BJ (cell line): ENCODE measurements around the gene C19orf33. TPM values are rescaled to one million over a fixed set of nuclear protein-coding genes. Genes with fewer than 3 reads are reported as not detected.

ENCODE experiments used
- CTCF ChIA-PET: fragments of 350-600 bp; formaldehyde crosslinking; extraction: SDS; loops from one replicate; lab custom pipeline; 2021; ENCODE audit warnings: antibody characterized with exemption, inconsistent platforms; lab: Yijun Ruan, JAX
- POLR2A ChIA-PET: fragments of 300-600 bp; sonication (Branson Sonifier 250); formaldehyde crosslinking; extraction: SDS; loops from one replicate; lab custom pipeline; 2021; ENCODE audit warnings: antibody characterized with exemption; lab: Charles Lee
- DNase-seq: peaks from one replicate; pipeline ENCODE4 v3.0.0-alpha.2; 2011; ENCODE audit warnings: low read depth
- H3K27me3 ChIP-seq: 2 replicates; pipeline ENCODE4 v1.6.0; 2011; ENCODE audit warnings: low read length; ENCODE audit not compliant: control insufficient read depth, insufficient read depth
- H3K36me3 ChIP-seq: 2 replicates; pipeline ENCODE4 v1.5.1; 2011; ENCODE audit warnings: low read length; ENCODE audit not compliant: control insufficient read depth, insufficient read depth
- H3K4me3 ChIP-seq: 2 replicates; pipeline ENCODE4 v1.5.1; 2011; ENCODE audit warnings: low read depth, mild to moderate bottlenecking, control low read depth, low read length
- polyA plus RNA-seq: library from polyadenylated mRNA; depleted of rRNA; stranded (reverse); fragments of >200 nt; gene quantifications from 2 replicates; pipeline ENCODE4 v1.2.3, GENCODE V29; 2011
- TF ChIP-seq, protein P1 (sequence below): IDR thresholded peaks from 2 replicates; pipeline ENCODE4 v1.5.1; 2011; ENCODE audit warnings: low read depth, mild to moderate bottlenecking, control low read depth, inconsistent platforms, low read length, moderate library complexity; ENCODE audit not compliant: insufficient read depth

C19orf33 gene
- polyA plus RNA-seq, 1 experiment, result 0.88 TPM

DNA sequence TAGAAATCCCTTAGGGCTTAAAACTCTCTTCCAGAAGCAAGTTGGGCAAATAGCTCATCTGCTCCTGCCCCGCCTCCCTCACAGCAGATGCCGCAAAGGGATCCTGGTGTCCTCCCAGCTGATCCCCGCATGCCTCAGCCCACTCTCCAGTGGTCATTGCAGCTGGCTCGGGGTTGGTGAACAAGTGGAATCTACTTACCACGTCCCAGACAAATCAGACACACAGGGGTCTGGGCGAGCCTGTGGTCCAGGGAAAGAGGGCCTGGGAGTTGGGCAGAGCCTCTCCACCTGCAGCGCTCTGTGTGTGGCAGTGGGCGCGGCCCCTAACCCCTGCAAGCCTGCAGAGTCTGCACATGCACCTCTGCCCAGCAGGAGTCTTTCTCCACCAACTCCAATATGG is 10.8 kb upstream of the C19orf33 start:
- Histone ChIP-seq H3K4me3 (no peak overlapping the region), H3K36me3 (no peaks in the 10 kb centered on the region), H3K27me3 (peaks cover 2% of the 10 kb centered on the region)
- CTCF ChIA-PET, result interaction anchor here (0.9 to 1.6 kb wide), 2 partner anchors 11 to 49 kb away, joined by 3 read pairs; no protein-coding TSS in a partner anchor
- POLR2A ChIA-PET, result no interaction called here
- no peak for DNase-seq
- TF ChIP-seq, protein P1, sequence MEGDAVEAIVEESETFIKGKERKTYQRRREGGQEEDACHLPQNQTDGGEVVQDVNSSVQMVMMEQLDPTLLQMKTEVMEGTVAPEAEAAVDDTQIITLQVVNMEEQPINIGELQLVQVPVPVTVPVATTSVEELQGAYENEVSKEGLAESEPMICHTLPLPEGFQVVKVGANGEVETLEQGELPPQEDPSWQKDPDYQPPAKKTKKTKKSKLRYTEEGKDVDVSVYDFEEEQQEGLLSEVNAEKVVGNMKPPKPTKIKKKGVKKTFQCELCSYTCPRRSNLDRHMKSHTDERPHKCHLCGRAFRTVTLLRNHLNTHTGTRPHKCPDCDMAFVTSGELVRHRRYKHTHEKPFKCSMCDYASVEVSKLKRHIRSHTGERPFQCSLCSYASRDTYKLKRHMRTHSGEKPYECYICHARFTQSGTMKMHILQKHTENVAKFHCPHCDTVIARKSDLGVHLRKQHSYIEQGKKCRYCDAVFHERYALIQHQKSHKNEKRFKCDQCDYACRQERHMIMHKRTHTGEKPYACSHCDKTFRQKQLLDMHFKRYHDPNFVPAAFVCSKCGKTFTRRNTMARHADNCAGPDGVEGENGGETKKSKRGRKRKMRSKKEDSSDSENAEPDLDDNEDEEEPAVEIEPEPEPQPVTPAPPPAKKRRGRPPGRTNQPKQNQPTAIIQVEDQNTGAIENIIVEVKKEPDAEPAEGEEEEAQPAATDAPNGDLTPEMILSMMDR, result no peak

DNA sequence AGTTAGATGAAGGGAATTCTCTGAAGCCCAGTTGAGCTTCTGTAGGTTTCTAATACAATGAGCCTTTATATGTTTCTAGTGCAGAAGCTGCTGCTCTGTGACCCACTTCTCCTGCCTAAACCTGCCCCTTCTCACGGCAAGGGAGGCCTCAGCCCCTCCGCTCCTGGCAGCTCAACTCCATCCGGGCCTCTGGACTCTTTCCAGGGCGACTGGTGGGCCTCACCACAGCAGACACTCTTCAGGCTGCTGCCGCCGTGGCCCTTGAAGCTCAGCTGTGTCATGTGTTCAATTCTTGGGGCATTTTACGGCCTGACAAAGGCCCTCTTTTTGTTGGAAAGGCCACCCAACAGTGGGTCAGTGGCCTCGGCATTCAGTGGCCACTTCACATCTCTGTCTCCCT is 10.0 kb upstream of the C19orf33 start:
- Histone ChIP-seq H3K36me3 (no peaks in the 10 kb centered on the region), H3K4me3 (no peak overlapping the region), H3K27me3 (peaks cover 2% of the 10 kb centered on the region)
- TF ChIP-seq, protein P1, result no peak
- no peak for DNase-seq
- POLR2A ChIA-PET, result no interaction called here
- CTCF ChIA-PET, result interaction anchor here (1.5 to 1.6 kb wide), 2 partner anchors 11 to 12 kb away, joined by 3 read pairs; no protein-coding TSS in a partner anchor

DNA sequence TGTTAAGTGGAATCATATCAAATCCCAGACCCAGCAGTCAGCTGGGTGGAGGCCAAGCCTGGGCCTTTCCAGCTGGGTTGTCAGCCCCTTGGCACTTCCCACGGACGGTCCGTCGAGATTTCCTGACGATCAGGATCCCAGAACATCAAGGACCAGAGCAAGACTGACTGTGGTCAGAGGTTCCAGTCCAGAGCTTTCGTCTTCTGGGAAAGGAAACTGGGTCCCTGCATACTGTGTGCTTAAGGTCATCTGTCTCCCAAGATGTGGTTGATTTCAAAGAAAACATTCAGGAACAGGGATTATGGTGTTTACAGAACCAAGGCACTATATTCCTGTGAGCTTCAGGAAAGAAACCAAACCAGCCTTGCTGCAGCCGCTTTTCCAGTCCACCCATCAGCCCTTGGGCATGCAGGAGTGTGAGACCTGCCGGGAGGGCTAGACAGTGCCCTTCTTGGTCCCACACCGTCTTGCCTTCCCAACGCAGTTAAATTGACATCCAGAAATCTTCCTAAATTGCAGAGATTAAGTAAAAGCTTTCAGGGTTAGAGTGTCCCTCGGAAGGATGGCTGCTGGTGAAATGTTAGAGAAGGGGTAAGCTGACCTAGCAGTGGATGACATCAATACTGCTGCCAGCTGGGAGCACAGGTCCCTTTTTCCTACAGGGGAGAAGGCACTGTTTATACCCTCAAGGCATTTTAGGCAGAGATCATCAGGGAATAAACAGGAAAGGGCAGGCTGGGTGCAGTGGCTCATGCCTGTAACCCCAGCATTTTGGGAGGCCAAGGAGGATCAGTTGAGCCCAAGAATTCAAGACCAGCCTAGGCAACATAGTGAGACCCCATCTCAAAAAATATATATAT is 5.0 kb upstream of the C19orf33 start:
- no peak overlapping the region for H3K4me3 ChIP-seq
- CTCF ChIA-PET, result interaction anchor here (1.1 to 1.5 kb wide), 3 partner anchors 14 to 66 kb away, joined by 3 to 6 read pairs (median 4); no protein-coding TSS in a partner anchor
- no peaks in the 10 kb centered on the region for H3K36me3 ChIP-seq
- no peak for DNase-seq
- POLR2A ChIA-PET, result no interaction called here
- TF ChIP-seq, protein P1, result no peak
- peaks cover 2% of the 10 kb centered on the region for H3K27me3 ChIP-seq

DNA sequence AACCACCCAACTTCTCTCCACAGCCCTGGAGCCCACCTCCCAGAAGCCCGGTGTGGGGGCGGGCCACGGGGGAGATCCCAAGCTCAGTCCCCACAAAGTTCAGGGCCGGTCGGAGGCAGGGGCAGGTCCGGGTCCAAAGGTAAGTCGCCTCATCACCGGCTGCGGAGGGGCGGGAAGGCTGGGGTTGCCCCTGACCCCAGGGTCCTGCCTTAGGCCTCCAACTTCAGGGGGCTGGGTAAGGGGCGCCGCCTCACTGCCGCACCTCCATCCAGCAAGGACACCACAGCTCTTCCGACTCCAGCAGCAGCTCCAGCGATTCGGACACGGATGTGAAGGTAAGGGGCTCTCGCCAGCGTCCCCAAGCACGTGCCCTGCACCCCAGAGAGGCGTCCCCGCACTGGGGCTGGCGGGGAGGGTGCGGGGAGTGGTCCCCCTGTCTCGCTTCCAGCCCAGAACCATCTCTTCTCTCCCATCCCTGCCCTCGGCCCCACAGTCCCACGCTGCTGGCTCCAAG is 358 bp downstream of the C19orf33 start:
- no peak for DNase-seq
- TF ChIP-seq, protein P1, result no peak
- Histone ChIP-seq H3K27me3 (no peaks in the 10 kb centered on the region), H3K4me3 (no peak overlapping the region), H3K36me3 (peaks cover 8% of the 10 kb centered on the region)
- POLR2A ChIA-PET, result no interaction called here
- CTCF ChIA-PET, result interaction anchor here (1.0 to 1.1 kb wide), 2 partner anchors 10 to 34 kb away, joined by 3 read pairs; no protein-coding TSS in a partner anchor

DNA sequence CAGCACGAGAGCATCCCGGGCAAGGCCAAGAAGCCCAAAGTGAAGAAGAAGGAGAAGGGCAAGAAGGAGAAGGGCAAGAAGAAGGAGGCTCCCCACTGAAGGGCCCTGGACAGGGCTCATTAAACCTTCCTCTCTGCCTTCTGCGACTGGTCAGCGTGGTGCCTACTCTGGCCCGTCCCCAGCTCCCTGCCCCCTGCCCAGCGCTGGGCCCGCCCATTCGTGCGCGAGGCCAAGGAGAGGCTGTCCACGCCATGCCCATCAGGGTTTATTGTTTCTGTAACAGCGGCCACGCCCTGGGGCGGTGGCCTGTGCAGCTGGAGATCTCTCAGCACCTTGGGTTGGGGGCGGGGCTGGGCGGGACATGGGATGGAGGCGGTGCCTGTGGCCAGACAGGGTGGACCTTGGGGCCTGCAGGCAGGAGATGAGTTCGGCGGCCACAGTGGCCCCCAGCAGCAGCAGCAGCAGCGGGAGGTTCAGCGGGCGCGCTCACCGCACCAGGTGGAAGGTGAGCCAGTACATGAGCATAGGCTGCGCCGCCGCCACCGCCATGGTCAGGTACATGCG is 897 bp downstream of the C19orf33 start:
- CTCF ChIA-PET, result interaction anchor here (1.1 kb wide), 1 partner anchor 11 kb away, joined by 3 read pairs; no protein-coding TSS in a partner anchor
- TF ChIP-seq, protein P1, result no peak

More for the DNA sequence above, 897 bp downstream of the C19orf33 start:
- no peaks in the 10 kb centered on the region for H3K27me3 ChIP-seq
- no peak overlapping the region for H3K4me3 ChIP-seq
- POLR2A ChIA-PET, result no interaction called here
- no peak for DNase-seq
- peaks cover 8% of the 10 kb centered on the region for H3K36me3 ChIP-seq
